ENCODE results near the gene GTPBP1.

GTPBP1 gene

DNA sequence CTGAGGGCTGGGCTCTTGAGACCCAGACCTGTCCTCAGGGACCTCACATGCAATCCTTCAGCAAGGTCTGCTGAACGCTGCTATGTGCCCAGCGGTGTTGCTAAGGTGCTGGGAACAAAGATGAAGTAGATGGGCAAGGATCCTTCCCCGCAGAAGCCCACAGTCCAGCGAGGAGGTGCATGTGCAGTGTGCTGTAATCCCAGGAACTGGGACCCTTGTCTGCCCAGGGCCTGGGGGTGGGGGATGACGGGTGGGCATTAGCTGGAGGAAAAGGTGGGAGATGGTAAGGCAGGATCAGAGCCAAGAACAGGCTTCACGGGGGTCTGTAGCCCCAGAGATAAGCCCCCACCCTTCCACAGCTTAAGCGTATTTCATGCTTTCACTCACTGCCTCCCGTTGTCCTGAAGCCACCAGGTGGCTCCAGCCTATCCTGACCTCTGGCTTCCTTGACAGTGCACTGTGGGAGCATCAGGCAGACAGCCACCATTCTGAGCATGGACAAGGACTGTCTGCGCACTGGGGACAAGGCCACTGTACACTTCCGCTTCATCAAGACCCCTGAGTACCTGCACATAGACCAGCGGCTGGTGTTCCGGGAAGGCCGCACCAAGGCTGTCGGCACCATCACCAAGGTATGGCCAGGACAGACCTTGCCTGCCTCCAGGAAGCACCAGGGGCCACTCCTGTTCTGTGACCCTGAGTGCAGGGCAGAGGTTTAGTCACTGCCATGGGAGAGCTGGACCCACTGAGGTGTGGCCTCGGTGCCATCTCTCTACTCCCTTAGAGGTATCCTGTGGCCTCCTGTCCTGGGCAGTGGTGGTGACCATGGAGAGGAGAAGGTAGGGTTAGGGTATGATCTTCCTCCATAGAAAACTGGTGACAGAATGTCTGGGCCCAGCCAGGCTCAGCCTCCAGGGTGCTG, 22.0 kb downstream of the GTPBP1 start:
- no peak for DNase-seq

GRCh38 chr22:38728871-38729796, 23.4 kb downstream of the GTPBP1 start:
- DNase-seq: no peak

DNA sequence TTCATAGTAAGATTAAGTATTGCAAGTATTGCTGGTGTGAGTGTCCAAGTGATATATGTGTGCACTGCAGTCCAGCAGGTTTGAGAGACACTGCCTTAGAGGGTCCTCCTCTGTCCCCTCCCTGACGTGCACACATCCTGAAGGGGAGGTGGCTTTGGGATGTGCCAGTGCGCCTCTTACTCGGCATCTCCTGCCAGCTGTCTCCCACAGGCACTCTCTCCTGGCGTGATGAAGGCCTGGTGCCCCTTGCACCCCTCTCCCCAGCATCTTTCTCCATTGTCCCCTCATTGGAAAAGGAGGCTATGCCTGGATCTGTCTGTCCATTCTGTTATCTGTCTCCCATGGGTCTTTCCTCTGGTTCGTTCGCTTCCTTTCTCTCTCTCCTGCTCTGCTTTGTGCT, 24.2 kb downstream of the GTPBP1 start:
- no peak for DNase-seq

GRCh38 chr22:38730411-38730871, 24.7 kb downstream of the GTPBP1 start:
- DNase-seq: no peak

DNA sequence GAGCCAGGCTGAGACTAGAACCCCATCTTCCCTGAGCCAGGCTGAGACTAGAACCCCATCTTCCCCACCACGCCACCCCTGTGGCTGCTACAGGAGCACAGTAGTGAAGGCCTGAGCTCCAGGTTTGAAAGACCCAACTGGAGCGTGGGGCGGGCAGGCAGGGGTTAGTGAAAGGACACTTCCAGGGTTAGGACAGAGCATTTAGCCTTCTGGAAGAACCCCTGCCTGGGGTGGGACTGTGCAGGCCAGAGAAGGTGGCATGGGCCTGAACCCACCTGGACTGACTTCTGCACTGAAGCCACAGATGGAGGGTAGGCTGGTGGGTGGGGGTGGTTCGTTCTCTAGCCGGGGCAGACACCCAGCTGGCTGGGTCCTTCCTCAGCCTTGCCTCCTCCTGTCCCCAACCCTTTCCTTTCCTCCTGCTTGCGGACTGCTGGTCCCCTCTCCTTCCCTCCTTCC, 26.0 kb downstream of the GTPBP1 start:
- no peak for DNase-seq

- DNase-seq: no peak
Measured at GRCh38 chr22:38732251-38732815, 26.6 kb downstream of the GTPBP1 start.

DNA sequence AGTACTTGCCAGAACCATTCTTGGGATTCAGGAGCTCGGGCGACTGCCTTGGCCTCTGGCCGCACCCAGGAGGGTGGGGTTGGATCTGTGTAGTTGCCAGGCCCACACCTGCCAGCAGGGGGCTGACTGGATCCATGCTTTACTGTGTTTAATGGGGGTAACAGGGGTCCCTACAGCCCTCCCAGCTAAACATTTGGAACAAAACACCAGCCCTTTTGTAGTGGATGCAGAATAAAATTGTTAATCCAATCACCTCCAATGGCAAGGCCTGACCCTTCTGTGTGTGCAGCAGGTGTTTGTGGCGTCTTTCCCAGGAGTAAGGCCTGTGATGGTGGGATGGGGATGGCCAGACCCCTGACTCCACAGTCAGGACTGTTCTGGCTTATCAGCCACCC, 27.6 kb downstream of the GTPBP1 start:
- DNase-seq: no peak

DNA sequence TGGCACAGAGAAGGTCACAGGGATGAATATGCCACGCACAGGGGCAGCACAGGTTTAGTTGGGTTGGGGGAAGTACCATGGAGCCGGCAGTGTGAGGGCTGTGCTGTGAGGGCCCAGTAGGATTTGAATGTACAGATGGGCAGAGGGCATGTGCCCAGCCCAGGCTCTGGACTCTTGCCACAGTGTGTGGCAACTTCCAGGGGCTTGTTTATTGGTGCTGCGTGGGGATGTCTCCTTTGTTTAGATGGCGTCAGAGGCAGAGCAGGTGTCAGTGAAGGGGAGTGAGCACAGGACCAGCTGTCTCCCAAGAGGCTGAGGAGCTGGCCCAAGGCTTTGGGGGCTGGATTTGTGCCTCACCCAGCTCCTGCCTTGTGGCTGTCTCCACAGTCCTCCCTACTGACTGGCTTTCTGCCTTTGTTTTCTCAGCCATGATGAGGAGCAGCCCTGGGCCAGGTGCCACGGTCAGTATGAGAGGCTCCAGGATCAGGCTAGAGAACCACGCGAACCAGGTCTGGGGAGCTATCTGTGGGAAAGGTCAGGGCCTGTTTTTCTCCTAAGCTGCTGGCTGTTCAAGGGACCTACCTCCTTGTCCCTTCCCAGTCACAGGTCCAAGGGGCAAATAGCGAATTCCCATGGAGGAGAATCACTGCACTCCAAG, 28.1 kb downstream of the GTPBP1 start:
- DNase-seq: no peak

DNA sequence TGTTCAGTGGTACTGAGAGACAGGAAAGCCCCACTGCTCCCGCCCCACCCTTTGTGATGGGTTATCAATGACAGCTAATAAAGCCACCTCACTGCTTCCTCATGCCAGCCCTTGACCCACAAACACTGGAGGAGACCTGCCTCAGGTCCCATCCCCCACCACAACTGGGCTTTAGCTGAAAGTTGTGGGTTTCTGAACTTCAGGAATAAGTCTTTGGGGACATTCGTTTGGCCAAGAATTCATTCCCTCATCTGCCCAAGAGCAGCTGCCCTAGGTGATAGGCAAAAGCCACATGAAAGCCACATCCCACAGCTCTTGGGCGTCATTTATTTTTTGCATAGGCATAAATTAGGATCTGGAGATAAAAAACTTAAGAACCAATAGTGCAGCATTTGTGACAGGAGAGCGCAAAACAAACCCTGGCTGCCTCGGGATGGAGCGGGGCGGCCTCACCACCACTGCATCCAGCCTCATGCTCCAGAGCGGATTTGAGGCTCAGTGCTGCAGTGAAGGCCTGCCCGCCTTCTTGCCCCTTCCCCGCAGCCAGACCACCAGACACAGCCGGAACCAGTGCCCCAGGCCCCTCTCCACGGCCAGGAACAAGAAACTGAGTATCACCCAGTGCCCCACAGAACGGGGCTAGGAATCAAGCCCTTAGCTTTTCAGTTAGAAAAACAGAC, 28.8 kb downstream of the GTPBP1 start:
- DNase-seq: no peak

GRCh38 chr22:38735126-38735464, 29.4 kb downstream of the GTPBP1 start:
- no peak for DNase-seq

- no peak for DNase-seq
Measured at GRCh38 chr22:38735465-38736256, 29.9 kb downstream of the GTPBP1 start.

DNA sequence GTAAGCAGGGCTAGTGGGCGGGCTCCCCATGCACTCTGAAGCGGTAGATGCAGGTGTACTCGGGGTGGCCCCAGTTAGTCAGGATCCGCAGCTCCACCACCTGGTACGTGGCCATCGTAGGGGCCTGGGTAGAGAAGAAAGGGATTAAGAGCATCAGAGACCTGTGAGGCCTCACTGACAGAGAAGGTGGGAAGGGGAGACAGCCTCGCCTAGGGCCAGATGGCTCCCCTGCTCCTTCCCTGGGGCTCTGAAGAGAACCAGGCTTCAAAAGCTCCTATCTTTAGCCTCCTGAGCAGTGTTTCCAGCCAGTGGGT, 30.5 kb downstream of the GTPBP1 start:
- DNase-seq: no peak

DNA sequence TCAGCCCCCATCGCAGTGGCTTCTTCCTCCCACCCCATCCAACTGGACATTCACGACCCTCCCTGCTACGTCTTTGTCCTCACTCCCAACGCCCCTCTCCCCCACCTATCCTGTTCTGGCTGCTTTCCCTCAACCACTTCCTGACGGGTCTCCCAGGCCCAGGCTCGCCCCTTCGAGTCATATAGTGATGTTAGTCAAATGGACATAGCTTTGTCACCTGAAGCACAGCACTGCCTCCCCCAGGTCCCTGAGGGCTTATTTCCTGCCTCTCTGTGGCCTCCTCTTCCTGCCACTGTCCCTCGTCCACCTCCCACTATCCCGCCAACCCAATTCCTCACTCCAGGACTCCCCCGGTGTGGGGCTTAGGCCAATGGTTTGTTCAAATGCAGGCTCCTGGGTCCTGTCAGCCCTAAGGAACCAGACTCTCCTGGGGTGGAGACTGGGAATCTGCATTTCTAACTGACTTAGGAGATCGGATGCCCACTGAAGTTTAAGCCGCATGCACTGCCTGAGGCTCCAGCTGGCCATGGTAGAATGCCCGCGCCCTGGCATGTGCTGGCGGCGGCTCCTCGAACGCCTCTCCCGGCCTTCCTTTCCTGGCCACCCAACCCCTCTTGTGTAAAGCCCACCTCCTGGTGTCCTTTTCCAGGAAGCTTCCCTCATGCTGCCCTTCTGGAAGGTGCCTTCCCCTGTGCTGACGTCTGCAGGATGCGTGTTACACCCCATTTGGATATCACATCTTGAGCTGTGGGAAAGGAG, 31.7 kb downstream of the GTPBP1 start:
- DNase-seq: no peak

DNA sequence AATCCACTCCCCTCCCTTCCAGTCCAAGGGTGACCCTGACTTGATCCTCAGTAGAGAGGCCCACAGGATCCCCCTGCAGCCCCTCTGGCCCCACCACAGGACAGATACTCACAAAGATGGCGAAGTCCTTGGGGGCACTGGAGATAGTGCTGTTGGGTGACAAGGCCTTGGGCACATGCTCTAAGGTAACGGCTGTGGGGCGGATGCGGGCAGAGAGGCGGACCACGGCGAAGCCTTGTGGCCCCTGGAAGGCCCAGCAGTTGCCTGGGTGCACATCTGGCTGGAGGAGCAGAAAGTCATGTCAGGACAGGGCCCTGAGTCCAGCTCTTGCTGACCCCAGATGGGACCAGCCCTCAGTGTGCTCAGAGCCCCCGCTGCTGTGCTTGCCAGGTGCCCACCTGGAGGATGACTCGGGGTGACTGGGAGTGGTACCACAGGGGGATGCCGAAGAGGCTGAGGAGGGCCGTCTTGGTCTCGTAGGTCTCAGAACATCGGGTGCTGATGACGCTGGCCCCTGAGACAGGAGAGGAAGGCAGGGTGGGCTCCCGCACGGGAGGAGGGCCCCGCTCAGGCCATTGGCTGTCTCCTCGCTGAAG, 32.8 kb downstream of the GTPBP1 start:
- no peak for DNase-seq

GRCh38 chr22:38739300-38740055, 33.7 kb downstream of the GTPBP1 start:
- DNase-seq: no peak

GRCh38 chr22:38740116-38740723, 34.5 kb downstream of the GTPBP1 start:
- no peak for DNase-seq

GRCh38 chr22:38740754-38741153, 35.0 kb downstream of the GTPBP1 start:
- no peak for DNase-seq

DNA sequence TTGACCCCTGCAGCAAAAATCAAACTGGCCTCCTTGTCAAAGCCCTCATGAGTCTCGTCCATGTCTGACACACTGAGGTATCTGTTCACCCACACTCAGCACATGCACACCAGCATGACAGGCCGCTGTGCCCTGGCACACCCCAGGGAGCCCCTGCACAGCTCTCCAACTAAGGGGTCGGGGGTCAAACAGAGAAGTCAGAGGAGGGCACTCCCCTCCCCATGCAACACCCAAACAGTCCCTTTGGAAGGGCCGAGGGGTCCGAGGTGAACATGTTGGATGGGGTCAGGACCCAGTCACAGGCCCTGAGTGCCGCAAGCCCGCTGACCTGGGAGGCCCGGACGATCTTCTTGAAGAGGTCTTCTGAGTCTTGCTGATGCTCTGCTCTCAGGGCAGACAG, 35.4 kb downstream of the GTPBP1 start:
- no peak for DNase-seq

GRCh38 chr22:38741576-38741975, 35.8 kb downstream of the GTPBP1 start:
- no peak for DNase-seq
